ENCODE measurements around the gene TRPM2. TPM values are rescaled to one million over a fixed set of nuclear protein-coding genes. Genes with fewer than 3 reads are reported as not detected.

Gene TRPM2
- total RNA-seq, 4 donors from 2014 or later, result 0.15 to 0.52 (median 0.44) TPM

DNA sequence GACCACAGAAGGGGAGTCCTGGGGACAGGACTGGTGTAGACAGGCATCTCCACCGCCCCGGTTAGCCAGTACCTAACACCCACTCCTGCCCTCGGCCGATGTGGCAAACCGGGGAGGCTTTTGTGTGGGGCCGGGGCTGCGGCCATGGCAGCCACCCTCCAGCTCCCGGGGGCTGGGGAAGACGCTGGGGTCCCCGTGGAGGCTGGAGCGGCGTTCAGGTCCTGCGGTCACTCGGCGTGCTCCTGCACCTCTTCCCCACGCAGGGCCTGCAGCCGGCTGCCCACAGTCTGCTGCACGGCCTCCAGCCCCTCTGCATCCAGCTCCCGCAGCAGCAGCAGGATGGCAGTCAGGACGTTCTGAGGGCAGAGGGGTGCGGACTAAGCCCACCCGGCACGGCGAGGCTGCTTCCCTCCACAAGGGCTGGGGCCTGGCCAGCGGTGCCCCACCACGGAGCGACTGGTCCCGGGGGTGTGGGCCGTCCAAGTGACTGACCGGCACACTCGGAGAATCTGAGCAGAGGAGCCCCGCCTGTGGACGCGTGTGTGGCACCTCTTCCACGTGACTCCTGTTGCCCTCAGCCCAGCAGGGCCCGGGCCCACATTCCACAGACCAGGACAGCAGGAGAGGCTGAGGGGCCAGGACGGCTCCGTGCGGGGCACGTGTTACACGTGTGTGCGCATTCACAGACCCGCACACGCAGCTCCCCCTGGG lies 23.3 kb upstream of the TRPM2 start:
- in situ Hi-C loops (cut with MboI; ENCODE audit: low sequenced_read_pairs in 4 of 4), result loop anchor here in 1 of 4 donors (25.0 kb wide), 1 partner anchor 457 kb away; no protein-coding TSS in a partner anchor
- no peak overlapping the region for H3K4me3 ChIP-seq
- no peak for DNase-seq
- no peak for TF ChIP-seq POLR2A (IDR thresholded peaks at IDR 0.05)
- H3K27ac ChIP-seq, result no peak overlapping the region
- H3K36me3 ChIP-seq, result no peaks in the 10 kb centered on the region
- no peaks in the 10 kb centered on the region for H3K9me3 ChIP-seq
- no peak for ATAC-seq
- no peaks in the 10 kb centered on the region for H3K4me1 ChIP-seq
- intact Hi-C loops (cut with DNase I; ENCODE audit: low total_unique reads), result loop anchor here (10.0 kb wide), 2 partner anchors 805 to 1995 kb away; partner anchors contain the start of genes C21orf58 and PCNT
- H3K27me3 ChIP-seq, result no peaks in the 10 kb centered on the region

DNA sequence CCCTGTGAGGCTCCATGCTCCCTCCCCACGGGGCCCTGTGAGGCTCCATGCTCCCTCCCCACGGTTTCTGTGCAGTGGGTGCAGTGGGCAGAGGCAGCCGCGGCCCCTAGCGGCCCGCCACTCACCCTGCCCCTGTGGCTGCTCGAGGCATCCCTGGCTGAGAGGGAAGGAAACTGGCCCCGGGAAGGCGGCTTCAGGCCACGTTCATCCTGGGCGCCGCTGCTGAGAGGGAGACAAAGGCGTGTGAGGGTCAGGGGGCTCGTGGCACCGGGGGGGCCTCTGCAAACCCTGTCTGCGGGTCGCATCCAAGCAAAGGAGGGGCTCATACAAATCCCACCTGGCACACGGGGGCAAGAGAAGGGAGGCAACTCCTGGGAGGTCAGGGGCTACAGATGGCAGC lies 22.7 kb upstream of the TRPM2 start:
- ATAC-seq, result no peak

DNA sequence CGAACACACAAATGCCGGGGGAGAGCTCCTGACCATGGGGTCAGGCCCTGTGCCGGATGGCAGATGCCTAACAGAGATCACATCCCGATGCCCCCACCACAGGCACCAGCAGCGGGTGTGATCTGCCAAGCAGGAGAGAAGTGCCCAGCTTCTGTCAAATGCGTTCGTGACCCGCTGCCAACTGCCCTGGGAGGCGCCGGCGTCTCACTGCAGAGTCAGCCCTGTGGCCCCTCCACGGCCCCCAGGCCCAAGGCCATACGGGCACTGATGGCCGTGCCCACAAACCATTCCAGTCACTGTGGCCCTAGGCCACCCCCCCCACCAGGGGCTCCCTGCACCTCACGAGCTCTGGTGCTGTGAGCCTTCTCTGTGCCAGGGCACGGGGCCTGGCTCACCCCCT lies 22.2 kb upstream of the TRPM2 start:
- Histone ChIP-seq H3K4me3 (no peak overlapping the region), H3K27me3 (no peaks in the 10 kb centered on the region), H3K27ac (no peak overlapping the region), H3K36me3 (peaks cover 0 to under 1% of the 10 kb centered on the region in 2 donors), H3K9me3 (no peaks in the 10 kb centered on the region), H3K4me1 (no peaks in the 10 kb centered on the region)
- in situ Hi-C loops (cut with MboI; ENCODE audit: low sequenced_read_pairs in 4 of 4) (loop anchor here in 1 of 4 donors (25.0 kb wide), 1 partner anchor 456 kb away; no protein-coding TSS in a partner anchor), intact Hi-C loops (cut with DNase I; ENCODE audit: low total_unique reads) (loop anchor here (10.0 kb wide), 2 partner anchors 804 to 1994 kb away; partner anchors contain the start of genes C21orf58 and PCNT)
- DNase-seq (no peak), ATAC-seq (no peak)
- TF ChIP-seq CTCF (IDR thresholded peaks at IDR 0.05 in 4 of 5, conservative IDR thresholded peaks at IDR 0.05 in 1 of 5), result no peak
- TF ChIP-seq POLR2A (IDR thresholded peaks at IDR 0.05), result no peak

More for the DNA sequence above, 22.7 kb upstream of the TRPM2 start:
- no peak overlapping the region for H3K27ac ChIP-seq
- no peaks in the 10 kb centered on the region for H3K9me3 ChIP-seq
- DNase-seq, result no peak
- no peaks in the 10 kb centered on the region for H3K4me1 ChIP-seq
- H3K27me3 ChIP-seq, result no peaks in the 10 kb centered on the region
- in situ Hi-C loops (cut with MboI; ENCODE audit: low sequenced_read_pairs in 4 of 4), result loop anchor here in 1 of 4 donors (25.0 kb wide), 1 partner anchor 457 kb away; no protein-coding TSS in a partner anchor
- intact Hi-C loops (cut with DNase I; ENCODE audit: low total_unique reads), result loop anchor here (10.0 kb wide), 2 partner anchors 804 to 1994 kb away; partner anchors contain the start of genes C21orf58 and PCNT
- no peak overlapping the region for H3K4me3 ChIP-seq
- H3K36me3 ChIP-seq, result no peaks in the 10 kb centered on the region
- TF ChIP-seq CTCF (IDR thresholded peaks at IDR 0.05 in 4 of 5, conservative IDR thresholded peaks at IDR 0.05 in 1 of 5) (no peak), POLR2A (IDR thresholded peaks at IDR 0.05) (no peak)

DNA sequence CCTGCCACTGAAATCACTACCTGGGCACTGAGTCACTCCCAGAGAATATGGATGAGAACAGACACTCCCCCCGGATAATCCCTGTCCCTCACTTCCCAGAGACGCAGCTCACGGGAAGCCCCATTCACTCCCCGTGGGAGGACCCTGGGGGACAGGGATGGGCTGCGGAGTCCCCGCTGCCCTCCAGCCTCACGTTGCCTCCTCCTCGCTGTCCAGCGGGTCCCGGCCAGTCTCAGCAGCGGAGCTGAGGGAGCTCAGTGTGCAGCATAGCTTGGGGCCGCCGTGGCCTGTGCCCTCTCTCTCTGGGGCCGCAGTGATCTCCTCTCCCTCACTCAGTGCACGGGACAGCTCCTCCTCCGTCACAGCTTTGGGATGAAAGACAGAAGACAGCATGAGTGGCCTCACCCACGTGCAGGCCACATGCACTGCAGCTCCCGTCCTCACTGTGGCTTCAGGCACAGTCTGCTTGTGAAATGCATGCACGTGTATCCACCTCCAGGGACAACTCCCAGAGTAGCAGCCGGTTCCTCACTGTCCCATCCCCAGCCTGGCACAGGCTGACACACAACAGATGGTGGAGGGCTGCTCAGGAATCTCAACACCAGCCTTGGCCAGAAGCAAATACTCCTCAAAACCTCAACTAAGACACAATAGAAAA lies 21.6 kb upstream of the TRPM2 start:
- Histone ChIP-seq H3K36me3 (peaks cover 0 to 4% of the 10 kb centered on the region in 2 donors), H3K4me3 (no peak overlapping the region), H3K27ac (no peak overlapping the region), H3K27me3 (no peaks in the 10 kb centered on the region), H3K4me1 (no peaks in the 10 kb centered on the region), H3K9me3 (no peaks in the 10 kb centered on the region)
- TF ChIP-seq POLR2A (IDR thresholded peaks at IDR 0.05) (no peak), CTCF (IDR thresholded peaks at IDR 0.05 in 4 of 5, conservative IDR thresholded peaks at IDR 0.05 in 1 of 5) (no peak)
- DNase-seq, result no peak
- in situ Hi-C loops (cut with MboI; ENCODE audit: low sequenced_read_pairs in 4 of 4) (loop anchor here in 1 of 4 donors (25.0 kb wide), 1 partner anchor 456 kb away; no protein-coding TSS in a partner anchor), intact Hi-C loops (cut with DNase I; ENCODE audit: low total_unique reads) (loop anchor here (10.0 kb wide), 2 partner anchors 803 to 1993 kb away; partner anchors contain the start of genes C21orf58 and PCNT)
- no peak for ATAC-seq

DNA sequence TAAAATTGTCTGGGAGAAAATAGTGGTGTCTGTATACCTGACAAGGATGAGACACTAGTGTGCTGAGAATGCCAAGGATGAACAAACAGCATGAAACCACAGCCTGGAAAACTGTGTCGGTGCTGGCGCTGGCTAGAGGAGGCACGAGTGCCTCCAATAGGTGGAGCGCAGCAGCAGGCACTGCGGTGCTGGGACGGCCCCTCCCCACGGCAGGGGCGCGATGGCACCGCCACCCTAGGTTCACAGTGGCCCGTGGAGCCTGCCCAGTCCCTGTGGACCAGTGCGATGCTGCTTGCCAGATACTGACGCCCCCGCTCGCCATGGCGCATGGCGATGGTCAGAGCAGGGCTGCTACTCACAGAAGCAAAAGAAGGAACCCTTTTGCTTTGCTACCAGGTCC lies 21.0 kb upstream of the TRPM2 start:
- in situ Hi-C loops (cut with MboI; ENCODE audit: low sequenced_read_pairs in 4 of 4) (loop anchor here in 1 of 4 donors (25.0 kb wide), 1 partner anchor 455 kb away; no protein-coding TSS in a partner anchor), intact Hi-C loops (cut with DNase I; ENCODE audit: low total_unique reads) (loop anchor here (10.0 kb wide), 2 partner anchors 802 to 1992 kb away; partner anchors contain the start of genes C21orf58 and PCNT)
- Histone ChIP-seq H3K27me3 (no peaks in the 10 kb centered on the region), H3K9me3 (no peaks in the 10 kb centered on the region), H3K4me1 (no peaks in the 10 kb centered on the region), H3K36me3 (peaks cover 0 to 4% of the 10 kb centered on the region in 2 donors), H3K27ac (no peak overlapping the region), H3K4me3 (no peak overlapping the region)
- no peak for TF ChIP-seq CTCF (IDR thresholded peaks at IDR 0.05 in 4 of 5, conservative IDR thresholded peaks at IDR 0.05 in 1 of 5)
- no peak for TF ChIP-seq POLR2A (IDR thresholded peaks at IDR 0.05)
- DNase-seq (no peak), ATAC-seq (no peak)
